GM06990 (cell line): Measurements from ENCODE around the gene RNLS.

Experiments used
- DNase-seq: peaks from one replicate; pipeline ENCODE4 v3.0.0-alpha.2; 2011; ENCODE audit not compliant: insufficient read length; ENCODE audit errors: extremely low read depth
- H3K27me3 ChIP-seq: replicated peaks from 2 replicates; pipeline ENCODE4 v1.6.0; 2011; ENCODE audit warnings: low read length; ENCODE audit not compliant: control insufficient read depth, insufficient read depth
- H3K36me3 ChIP-seq: 2 replicates; pipeline ENCODE4 v1.5.1; 2011; ENCODE audit warnings: low read length; ENCODE audit not compliant: control insufficient read depth, insufficient read depth
- H3K4me3 ChIP-seq: replicated peaks from 2 replicates; pipeline ENCODE4 v1.5.1; 2011; ENCODE audit warnings: low read depth, mild to moderate bottlenecking, control low read depth, low read length
- TF ChIP-seq, protein P1 (sequence below): IDR thresholded peaks from 2 replicates; pipeline ENCODE4 v1.5.1; 2011; ENCODE audit warnings: low read length, control low read depth, mild to moderate bottlenecking, inconsistent platforms; ENCODE audit not compliant: insufficient read depth, poor library complexity, severe bottlenecking

Gene RNLS

GRCh38 chr10:88437411-88437810, 145.7 kb downstream of the RNLS start:
- Histone ChIP-seq H3K36me3 (no peaks in the 10 kb centered on the region), H3K4me3 (no peak overlapping the region), H3K27me3 (no peaks in the 10 kb centered on the region)
- TF ChIP-seq, protein P1, sequence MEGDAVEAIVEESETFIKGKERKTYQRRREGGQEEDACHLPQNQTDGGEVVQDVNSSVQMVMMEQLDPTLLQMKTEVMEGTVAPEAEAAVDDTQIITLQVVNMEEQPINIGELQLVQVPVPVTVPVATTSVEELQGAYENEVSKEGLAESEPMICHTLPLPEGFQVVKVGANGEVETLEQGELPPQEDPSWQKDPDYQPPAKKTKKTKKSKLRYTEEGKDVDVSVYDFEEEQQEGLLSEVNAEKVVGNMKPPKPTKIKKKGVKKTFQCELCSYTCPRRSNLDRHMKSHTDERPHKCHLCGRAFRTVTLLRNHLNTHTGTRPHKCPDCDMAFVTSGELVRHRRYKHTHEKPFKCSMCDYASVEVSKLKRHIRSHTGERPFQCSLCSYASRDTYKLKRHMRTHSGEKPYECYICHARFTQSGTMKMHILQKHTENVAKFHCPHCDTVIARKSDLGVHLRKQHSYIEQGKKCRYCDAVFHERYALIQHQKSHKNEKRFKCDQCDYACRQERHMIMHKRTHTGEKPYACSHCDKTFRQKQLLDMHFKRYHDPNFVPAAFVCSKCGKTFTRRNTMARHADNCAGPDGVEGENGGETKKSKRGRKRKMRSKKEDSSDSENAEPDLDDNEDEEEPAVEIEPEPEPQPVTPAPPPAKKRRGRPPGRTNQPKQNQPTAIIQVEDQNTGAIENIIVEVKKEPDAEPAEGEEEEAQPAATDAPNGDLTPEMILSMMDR: no peak
- no peak for DNase-seq

DNA sequence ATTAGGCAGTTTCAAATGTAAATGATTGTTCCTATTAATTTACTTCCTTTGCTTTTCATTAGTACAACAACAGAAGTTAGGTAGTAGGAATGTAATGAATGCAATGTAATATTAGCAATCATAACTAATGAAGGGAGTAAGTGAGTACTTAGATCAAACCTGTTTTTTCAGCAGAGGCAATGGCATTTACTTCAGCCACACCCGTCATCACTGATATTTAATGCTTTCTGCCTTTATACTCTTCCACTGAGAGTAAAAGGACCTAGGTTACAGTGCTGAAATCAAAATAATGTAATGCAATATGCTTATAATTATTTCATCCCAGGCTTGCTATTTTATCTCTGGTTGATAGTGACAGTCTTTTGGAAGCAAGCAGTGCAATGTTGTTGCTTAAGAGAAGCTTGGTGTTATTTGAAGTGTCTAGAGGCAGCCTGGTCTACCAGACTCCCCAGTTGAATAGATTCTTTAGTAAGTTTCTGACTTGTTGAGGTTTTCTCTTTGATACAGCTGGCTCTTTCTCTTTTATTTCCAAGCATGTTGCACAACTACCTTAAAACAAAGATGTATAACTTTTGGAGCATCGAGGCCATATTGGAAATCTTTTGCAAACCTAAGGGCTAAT, 149.4 kb downstream of the RNLS start:
- TF ChIP-seq, protein P1: no peak
- H3K36me3 ChIP-seq: no peaks in the 10 kb centered on the region

DNA sequence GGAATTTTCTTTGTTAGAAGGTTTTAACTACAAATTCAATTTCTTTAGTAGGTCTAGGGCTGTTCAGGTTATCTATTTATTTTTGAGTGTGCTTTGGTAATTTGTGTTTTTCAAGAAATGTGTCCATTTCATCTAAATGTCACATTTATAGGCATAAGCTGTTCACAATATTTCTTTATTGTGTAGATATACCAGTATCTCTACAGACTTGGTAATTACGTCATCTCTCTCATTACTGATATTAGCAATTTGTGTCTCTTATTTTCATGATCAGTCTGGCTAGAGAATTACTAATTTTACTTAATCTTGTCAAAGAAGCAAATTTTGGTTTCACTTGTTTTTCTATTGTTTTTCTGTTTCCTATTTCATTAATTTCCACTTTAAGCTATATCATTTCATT, 152.0 kb downstream of the RNLS start:
- H3K36me3 ChIP-seq: no peaks in the 10 kb centered on the region
- H3K27me3 ChIP-seq: no peaks in the 10 kb centered on the region
- no peak for DNase-seq
- no peak overlapping the region for H3K4me3 ChIP-seq
- TF ChIP-seq, protein P1: no peak

More for the DNA sequence above, 149.4 kb downstream of the RNLS start:
- H3K4me3 ChIP-seq: no peak overlapping the region
- H3K27me3 ChIP-seq: no peaks in the 10 kb centered on the region
- no peak for DNase-seq

DNA sequence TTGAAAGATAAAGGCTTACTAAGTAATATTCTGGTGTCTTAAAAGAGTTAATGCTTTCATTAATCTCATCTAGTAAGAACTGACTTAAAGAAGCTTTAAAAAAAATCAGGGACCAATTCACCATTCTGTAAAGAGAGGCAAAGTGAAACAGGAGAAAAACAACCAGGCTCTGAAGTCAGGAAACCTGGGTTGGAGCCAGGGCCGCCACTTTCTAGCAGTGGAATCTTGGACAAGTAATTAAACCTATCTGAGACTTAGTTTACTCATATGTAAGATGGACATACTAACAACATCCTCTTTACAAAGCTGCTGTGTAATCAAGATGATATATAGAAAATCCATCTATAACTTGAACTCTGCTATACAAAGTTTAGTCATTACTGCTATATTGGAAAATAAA, 154.1 kb downstream of the RNLS start:
- DNase-seq: no peak
- TF ChIP-seq, protein P1: no peak
- Histone ChIP-seq H3K27me3 (no peaks in the 10 kb centered on the region), H3K36me3 (no peaks in the 10 kb centered on the region), H3K4me3 (no peak overlapping the region)

DNA sequence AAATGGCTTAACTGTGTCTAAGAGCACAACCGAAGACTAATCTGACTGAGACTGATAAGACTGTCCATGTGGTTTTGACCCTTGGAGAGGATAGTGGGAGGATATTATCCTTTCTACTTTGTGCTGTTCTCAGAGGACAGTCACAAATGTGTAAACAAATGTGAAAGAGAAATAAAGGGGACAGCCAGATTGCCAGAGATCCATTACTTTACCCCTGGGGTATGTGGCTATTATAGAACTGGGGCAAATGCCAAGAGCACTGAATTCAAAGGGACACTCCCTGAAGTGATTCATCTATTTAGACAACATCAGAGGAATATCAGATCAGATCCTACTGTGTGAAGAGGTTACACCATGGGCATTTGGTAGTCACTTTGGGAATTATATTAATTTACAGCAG, 154.7 kb downstream of the RNLS start:
- TF ChIP-seq, protein P1: no peak
- Histone ChIP-seq H3K4me3 (no peak overlapping the region), H3K36me3 (no peaks in the 10 kb centered on the region), H3K27me3 (no peaks in the 10 kb centered on the region)
- no peak for DNase-seq

GRCh38 chr10:88427024-88427423, 156.1 kb downstream of the RNLS start:
- no peak overlapping the region for H3K4me3 ChIP-seq
- no peak for DNase-seq
- TF ChIP-seq, protein P1: no peak
- no peaks in the 10 kb centered on the region for H3K27me3 ChIP-seq
- no peaks in the 10 kb centered on the region for H3K36me3 ChIP-seq
